ENCODE measurements around the gene PAX8. TPM values are rescaled to one million over a fixed set of nuclear protein-coding genes. Genes with fewer than 3 reads are reported as not detected.

The PAX8 gene
- total RNA-seq = 0.12 and 0.89 TPM in 2 replicates

GRCh38 chr2:113278742-113279139, at the start of gene PAX8:
TSS of gene PAX8 (minus strand) at chr2:113278921. CDS start at chr2:113278394, 527 bp downstream.

GRCh38 chr2:113173542-113174375, 105.0 kb downstream of the PAX8 start, which contains the start of gene PSD4:
TSS of gene PSD4 (plus strand) at chr2:113173971. CDS start at chr2:113182457, 8,486 bp downstream.

Other genes with a start within 250 kb of the PAX8 start
- not detected in 2 replicates for gene IL36B, start 226.1 kb downstream of the PAX8 start, total RNA-seq
- gene IL36RN, start 219.7 kb downstream of the PAX8 start, total RNA-seq = under 0.01 TPM in 1 of 2 replicates, not detected in the other
- gene IL1F10, start 211.0 kb downstream of the PAX8 start, total RNA-seq = not detected in 2 replicates
- gene IL1RN, start 151.3 kb downstream of the PAX8 start, total RNA-seq = not detected in 2 replicates
- 5.1 and 10.0 TPM in 2 replicates for gene PSD4, start 105.0 kb downstream of the PAX8 start, total RNA-seq
- 34.3 and 42.9 TPM in 2 replicates for gene ZNG1B, start 158.8 kb upstream of the PAX8 start, total RNA-seq
- gene FOXD4L1, start 219.7 kb upstream of the PAX8 start, total RNA-seq = 0.12 TPM in 1 of 2 replicates, not detected in the other